AG20443 (cell line): ENCODE measurements around the gene EDIL3.
A peak's percentile ranks its signal among the peaks of the same experiment; 100 is the strongest.
"Not testable (repeated sequence)": the region's sequence is repeated elsewhere in the genome, so short reads cannot be mapped to it uniquely, and the experiment has no call there.

Experiments used
- DNase-seq: peaks from one replicate; pipeline ENCODE4 v3.0.0; 2012; ENCODE audit warnings: low spot score, mixed read lengths

The EDIL3 gene

DNA sequence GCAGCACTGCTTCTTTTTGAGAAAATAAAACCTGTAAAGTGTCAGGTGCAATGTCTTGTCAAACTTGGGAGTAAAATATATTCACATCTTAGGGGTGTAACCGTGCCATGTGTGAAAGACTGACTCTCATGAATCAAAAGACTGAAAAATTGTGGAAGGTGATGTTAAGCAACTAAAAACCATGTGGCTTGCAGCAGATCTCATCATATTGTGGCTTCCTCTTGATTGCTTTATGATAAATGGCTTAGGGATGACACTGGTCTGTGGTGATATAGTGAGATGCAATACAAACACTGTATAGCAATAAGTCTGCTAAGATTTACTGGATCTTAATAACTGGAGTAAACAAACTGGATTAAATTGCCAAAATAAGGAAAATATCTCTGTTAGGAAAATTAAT is 321.6 kb downstream of the EDIL3 start:
- no peak for DNase-seq

DNA sequence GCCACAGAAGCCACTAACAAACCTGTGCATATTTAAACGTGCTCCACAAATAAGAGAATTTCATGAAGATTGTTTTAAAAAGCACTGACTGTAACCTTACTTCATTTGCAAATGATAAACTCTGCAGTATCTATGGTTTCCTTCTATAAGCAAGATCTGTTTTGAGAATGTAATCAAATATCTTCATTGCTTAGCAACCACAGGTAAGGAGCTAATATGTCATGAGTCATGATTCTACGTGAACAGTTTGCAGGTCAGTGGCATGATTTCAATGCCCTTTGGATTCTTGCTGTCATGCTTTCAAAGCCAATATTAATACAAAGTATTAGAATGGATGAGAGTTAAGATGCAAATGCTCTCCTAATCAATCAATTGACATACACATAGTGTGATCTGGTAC is 325.0 kb downstream of the EDIL3 start:
- no peak for DNase-seq

DNA sequence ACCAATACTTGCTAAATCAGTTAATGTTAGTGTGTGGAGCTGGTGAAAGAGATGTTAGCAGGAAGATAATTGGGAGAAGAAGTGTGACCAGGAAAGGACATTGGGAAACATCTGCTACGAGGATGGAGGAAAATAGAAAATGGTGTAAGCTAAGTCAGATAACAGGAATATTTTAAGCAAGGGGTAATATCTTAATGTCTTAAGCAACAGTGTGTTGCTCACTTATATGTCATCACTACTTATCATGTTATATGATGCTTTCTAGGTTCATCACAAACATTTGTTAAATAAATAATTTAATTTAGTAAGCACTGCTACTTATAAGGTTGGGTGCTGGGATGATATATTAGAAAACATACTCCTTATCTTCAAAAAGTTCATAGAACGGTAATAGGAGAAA is 326.1 kb downstream of the EDIL3 start:
- no peak for DNase-seq

DNA sequence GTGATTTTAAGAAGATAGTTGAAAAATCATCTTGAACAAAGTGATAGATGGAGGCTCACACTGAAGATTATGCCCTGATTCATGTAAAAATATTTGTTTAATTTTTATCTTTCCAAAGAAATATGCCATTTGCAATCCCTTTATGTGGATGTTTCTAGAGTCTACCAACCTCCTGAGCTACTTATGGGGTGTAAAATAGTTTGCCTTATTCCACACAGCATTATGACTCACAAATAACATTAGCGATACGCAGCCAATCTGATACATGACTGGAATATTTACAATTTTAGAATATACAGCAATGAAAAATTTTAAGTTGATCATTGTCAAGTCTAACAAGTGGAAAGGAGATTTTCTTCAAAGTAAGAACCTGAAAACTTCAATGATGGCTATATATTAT is 327.5 kb downstream of the EDIL3 start:
- DNase-seq: no peak

DNA sequence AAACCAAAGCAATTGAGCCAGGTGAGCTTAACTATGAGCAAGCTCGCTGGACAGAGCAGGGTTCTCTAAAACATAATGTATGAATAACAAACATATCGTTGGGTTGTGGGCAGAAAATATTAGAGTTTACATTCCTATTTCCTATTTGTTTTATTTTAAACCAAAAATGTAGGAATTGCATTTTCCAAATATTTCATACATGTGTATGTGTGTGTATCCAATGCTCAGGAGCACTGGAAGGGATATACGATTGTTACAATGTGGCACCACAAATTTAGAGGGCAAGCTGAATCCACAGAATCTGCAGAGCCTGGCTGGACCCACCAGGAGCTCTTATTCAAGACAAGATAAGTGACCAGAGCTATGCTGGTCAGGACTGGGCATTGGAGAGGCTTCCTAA is 338.7 kb downstream of the EDIL3 start:
- DNase-seq: no peak

DNA sequence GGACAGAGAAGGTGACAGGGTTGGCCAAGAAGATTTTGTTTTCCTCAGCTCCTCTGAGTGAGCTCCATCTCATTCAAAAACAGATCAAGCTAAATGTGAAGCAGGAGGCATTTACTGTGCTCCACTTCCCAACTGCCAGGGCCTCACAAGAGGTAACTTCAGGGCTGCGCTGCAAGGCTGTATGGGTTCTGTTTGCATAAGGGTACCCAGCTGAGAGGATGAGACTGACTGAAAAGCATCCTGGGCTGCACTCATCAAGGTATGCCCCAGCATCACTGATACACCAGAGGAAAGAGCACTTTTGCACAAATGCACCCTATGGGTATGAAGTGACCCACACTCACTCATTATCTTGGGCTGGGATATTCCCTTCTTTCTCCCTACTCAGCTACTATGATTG is 347.8 kb downstream of the EDIL3 start:
- no peak for DNase-seq

DNA sequence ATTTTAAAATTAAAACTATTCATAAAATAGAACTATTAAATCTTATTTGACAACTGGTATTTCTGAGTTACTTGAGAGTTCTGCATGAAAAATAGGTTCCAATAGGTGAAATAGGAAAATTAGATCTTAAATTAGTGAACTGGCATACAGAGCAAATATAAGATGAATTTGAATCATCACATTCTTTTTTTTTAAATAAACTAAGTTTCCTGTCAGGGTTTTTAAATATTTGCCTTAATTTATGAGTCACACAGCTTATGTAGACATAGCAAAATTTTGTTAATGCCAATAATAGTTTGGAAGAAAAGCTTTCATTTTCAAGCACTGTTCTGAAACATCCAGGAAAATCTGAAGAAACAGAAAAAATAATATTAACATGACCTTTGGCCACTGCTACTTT is 352.4 kb downstream of the EDIL3 start:
- peak; percentile 8 for DNase-seq

DNA sequence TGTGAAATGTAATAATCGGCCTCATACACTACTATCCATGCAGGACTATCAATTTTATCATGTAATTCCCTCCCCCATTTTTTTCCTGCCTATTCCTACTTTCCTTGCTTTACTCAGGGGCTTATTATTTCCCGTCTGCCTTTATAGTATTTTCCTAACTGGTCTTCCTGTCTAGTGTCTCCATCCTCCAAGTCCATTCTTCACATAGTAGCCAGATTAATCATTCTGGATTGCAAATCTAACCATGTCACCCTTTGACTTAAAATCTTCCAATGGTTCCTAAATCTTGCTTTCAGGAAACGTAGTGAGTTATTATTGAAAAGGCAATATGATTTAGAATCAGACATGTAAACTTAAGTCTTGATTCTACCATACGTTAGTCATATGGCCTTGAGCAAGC is 356.6 kb downstream of the EDIL3 start:
- DNase-seq: peak; percentile 17

DNA sequence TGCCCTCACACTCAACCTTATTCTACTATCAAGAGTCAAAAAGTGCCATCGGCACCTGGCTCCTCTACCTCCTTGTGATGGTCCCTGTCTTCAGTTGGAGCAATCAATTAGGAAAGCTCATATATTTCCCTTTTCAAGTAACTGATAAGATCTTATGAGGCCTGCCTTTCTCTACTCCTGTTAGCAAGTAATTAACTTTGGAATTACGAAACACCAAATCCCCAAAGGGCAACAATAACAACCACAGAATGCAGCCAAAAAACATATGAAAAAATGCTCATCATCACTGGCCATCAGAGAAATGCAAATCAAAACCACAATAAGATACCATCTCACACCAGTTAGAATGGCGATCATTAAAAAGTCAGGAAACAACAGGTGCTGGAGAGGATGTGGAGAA is 366.2 kb downstream of the EDIL3 start:
- not testable (repeated sequence) for DNase-seq

DNA sequence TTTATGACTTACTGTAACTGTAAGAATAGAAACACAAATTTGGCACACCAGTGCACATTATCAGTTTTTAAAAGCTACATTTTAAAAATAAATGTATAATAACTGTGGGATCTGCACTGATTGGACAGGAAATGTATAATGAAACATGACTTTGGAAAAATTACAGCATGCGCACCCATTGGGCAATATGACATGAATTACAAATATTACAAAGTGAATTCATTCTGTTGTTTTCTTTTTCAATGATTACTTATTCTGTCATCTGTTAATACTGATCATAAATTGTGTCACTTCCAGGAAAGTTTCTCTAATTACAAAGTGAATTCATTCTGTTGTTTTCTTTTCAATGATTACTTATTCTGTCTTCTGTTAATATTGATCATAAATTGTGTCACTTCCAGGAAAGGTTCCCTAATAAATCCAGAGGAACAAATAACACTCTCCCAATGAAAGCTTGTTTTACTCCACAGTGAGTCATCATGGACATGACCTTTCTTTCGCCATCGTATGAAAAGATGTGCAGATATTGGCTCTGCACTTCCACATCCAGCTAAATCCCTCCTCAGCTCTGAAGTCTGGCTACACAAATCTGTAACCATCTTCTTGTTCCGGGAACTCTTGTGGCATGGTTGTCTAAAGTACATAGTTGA is 367.0 kb downstream of the EDIL3 start:
- DNase-seq: no peak

DNA sequence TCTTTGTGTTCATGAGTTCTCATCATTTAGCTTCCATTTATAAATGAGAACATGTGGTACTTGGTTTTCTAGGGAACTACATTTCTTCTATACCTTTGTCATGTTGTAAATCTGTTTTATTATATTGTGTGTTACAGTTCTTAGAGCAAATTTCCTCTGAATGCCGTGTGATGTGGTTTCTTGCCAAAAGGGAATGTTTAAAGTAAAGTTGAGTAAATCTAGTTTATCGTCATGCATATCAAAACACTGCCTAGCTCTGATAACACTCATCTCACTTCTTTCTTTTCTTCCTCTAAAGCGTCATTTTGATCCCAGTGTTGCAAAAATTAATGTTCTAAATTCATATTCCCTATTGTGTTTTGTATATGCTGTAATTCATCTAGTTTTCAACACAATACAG is 368.6 kb downstream of the EDIL3 start:
- DNase-seq: no peak

DNA sequence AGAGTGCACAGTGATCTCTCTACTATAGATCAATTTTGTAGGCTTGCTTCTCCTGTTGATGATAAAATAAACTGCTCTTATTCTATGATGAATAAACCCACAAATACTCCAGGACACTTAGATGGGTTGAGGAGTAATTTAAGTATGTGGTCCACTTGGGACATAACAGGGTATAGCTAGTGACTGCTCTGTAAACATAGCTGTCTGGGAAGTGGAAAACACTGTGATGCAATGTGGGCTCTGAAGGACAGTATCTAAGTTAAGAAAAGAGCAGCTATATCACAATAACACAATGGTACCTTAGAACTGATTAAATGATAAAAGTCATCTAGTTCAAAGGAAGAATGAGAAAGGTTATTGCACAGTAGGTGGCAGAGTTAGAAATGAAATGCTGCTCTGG is 369.7 kb downstream of the EDIL3 start:
- DNase-seq: no peak

DNA sequence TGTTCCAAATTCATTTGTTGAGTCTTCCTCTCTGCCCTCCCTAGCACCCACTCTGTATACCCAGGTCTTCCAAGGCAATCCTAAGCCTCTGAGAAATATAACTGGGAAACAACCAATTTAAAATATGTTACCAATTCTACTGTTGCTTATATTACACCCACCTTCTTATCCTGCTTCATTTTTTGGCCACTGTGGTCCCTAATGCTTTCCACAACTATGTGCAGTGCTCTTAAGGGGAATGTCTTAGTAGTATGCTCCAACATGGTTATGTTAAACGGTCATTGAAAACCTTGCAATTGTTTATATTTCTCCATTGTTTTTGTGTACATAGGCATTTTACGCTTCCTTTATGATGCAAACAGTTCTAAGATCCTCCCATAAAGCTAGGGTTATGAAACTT is 390.9 kb downstream of the EDIL3 start:
- DNase-seq: no peak

DNA sequence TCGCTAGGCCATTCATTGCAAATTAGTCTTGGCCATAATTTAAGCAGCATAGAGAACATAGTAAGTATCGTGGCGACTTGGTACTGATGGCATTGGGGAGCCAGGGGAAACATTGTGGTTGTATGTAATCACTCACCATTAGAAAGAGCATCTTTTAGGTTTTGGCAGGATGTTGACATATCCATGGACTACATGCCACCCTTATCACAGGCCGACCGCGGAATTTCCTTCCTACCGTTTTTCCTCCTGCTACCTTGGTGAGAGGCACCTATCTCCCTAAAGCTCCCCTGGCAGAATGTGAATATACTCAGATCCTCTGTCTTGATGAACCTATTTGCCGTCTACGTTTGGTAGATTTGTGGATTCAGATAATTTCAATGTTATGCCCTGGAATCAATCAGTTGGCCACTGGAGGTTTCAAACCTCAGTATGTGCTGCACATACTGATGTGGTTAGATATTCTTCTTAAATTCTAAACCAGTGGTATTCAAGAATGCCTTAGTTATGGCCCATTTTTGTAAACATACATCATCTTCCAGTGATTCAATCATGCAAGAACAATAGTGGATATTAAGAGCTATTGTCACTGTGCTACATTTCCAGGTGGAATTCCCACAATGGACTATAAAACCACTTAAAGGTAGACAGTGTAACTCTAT is 393.0 kb downstream of the EDIL3 start:
- peak; percentile 14 for DNase-seq

DNA sequence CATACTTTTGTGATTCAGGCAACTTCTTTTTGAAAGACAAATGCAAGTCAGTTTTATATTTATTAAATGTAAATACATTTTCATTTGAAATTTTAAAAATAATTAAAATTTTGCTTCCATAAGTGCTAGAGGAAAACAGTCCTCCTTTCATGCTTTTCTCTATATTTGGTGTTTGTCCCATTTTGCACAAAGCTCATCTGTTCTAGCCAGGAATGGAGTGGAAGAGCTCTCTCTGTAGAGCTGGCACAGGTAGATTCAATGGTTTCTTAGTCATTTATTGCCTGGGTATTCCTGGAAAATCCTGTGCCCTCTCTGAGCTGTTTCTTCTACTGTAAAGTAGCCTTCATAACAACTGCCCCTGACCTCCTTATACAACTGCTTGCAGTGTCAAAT is 396.4 kb downstream of the EDIL3 start:
- DNase-seq: no peak

DNA sequence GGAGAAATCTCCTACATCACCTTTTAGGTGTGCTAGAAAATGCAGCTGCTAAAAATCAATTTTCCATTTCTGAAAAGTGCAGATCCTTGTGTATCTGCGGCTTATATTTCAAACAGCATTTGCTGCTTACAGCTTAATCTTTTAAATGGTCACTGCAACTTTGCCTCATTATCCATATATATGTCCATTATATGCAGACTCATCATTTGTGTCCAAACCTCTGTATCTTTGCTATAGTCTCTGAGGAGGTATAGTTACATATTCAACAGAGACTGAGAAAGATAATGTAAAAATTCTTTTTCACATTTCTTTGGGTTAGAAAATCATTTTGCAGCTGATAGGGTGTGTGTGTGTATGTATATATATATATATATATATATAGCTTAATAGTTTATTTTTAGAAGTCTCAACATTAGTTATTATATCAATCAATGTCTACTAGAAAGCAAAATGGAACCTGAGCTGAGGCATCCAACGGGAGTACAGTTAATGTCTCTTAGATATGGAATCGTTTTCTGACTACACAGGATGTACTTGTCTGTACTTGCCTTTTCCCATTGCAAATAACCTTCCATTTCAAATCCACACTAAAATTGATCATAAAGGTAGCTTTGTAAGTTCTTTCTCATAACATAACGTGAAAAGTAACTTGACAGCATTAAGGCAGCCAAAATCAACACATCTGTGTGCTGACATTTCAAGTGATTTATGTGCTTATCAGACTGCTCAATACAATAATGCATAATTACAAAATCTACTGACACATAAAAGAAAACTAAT is 397.0 kb downstream of the EDIL3 start:
- no peak for DNase-seq

DNA sequence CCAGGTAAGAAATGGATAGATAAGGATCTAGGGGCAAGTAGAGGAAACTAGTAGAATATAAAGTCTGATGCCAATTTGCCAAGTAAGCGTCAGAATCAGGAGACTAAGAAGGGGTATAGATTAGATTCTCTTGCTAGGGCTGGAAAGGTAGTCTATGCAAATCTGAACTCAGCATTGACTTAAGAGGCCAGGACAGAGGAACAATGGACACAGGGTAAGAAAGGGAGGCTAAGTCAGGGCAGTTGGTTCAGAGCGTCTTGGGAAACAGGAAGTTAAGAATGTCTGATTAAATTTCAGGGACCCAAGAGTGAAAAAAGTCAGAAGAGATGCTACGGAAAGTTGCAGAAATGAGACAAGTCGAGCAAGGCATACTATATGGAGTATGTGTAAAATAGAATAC is 400.8 kb downstream of the EDIL3 start:
- DNase-seq: no peak

DNA sequence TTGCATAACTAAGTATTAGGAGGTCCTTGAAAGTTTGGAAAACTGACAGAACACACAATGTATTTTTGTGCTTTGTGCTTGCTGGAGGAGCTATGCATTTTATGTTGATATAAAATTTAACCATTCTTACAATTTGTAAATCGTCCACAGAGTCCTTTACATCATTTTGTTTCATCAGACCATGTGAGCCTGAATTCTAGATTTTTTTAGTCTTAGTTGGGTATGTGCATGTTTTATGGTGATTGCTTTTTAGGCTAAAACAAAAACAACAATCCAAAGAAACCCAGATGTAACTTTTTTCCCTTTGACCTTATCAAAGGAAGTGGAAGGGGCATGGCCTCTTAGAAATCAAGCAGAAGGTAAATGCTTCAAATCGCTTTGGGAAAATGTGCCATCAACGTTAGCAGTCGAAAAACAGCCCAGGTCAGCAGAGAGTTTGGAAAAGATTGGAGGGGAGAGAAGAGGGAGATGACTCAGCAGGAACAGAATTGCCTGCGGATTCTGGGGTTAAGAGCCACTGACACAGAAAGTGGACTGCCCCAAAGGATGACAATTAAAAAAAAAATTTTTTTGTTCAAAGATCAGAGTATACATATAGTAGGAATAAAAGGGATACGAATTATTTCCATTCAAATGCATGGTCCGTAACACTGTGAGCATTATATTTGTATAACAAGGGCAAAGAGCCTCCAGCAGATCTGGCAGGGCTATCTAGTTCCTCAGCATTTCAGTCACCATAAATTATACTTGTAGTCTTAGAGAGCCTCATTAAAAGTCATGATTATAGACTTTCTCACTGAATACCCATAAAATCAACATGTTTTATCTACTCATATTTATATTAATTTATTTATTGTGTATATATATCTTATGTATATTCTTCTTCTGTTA is 410.5 kb downstream of the EDIL3 start:
- no peak for DNase-seq

DNA sequence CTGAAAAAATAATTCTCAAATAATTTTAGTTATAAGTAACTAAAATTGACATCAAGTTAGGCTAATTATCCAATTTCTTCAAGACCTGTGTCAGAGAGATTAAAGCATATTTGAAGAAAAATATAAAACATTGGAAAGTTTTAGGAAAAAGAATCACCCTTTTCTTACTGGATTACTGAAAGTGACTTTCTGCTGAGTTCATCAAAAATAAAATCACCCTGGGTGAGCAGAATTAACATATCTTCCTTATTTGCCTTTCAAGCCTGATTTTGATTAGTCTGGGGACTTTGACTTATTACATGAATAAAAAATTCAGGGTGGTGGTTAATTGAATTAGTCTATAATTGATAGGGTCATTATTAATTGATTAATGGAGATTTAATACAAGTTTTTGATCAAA is 411.8 kb downstream of the EDIL3 start:
- no peak for DNase-seq

DNA sequence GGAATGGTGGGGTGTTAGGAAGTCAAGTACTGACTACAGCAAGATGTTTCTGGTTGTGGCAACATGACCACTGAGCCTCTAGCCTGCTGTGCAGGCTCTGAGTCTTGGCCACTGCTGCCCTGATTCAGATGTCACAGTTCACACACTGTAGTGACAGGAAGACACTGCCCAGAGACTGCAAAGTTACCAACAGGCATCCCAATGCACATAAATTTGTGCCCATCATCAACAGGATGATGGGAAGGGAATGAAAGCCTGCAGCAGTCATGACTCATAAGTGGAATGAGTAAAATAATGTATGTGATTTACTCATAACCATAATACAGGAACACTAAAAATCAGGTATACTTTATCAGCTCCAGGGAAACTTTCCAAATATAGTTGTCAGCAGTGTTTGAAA is 412.4 kb downstream of the EDIL3 start:
- DNase-seq: no peak

DNA sequence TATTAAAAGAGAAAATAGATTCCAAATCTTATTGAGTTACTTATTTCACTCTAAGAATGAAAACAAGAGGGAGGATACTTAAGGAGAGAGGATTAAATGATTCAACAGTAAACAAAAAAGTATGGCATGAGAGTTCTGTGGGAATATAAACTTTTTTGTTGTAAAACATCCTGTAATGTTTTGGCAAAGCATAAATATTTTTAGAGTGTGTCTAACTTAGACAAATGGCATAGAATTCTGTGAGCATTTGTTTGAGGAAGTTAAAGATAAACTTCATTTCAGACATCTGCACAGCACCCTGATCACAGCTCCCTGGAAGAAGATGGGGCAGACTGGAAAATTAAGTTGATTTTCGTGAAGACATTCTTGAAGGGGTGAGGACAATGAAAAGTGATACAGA is 417.3 kb downstream of the EDIL3 start:
- DNase-seq: no peak

DNA sequence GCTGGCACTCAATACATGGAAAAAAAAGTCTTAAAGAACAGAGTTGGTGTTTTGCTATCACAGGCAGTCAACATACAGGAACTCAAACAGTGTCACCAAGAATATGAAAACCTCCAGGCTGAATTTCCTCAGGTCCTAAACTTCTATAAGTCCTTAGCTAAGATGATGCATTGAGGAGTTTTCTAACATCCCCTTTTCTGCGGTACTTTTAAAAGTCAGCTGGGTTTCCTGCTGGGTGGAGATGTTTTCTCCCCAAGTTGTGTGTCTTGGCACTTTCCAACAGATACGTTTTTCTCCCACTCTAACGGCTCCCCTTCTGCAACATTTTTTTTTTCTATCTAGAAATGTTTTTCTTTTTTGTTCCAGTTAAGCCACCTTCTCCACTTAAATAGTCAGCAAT is 419.2 kb downstream of the EDIL3 start:
- no peak for DNase-seq
